Thoracic aorta (tissue), 2 donors: ENCODE results near the gene TCF7. TPM values are rescaled to one million over a fixed set of nuclear protein-coding genes. Genes with fewer than 3 reads are reported as not detected.

Source experiments
- ATAC-seq: fragments of 150-250 bp; one replicate; pipeline ENCODE4 v1.8.0; 2017; ENCODE audit warnings: low read depth; ENCODE audit not compliant: insufficient number of reproducible peaks, low FRiP score
- DNase-seq: peaks from one replicate; pipeline ENCODE4 v3.0.0-alpha.2; 2020; ENCODE audit warnings: low spot score
- H3K27ac ChIP-seq, 2 donors: fragments of 200-600 bp; sonication (generic); 1 replicate in 1 of 2; 2 replicates in 1 of 2; pipeline ENCODE4 v1.5.1; 2016; ENCODE audit warnings: mild to moderate bottlenecking in 2 of 2, moderate library complexity in 2 of 2
- H3K27me3 ChIP-seq: fragments of 200-600 bp; sonication (generic); replicated peaks from 2 replicates; pipeline ENCODE4 v1.6.0; 2016; ENCODE audit warnings: mild to moderate bottlenecking; ENCODE audit not compliant: insufficient read depth
- H3K36me3 ChIP-seq: fragments of 200-600 bp; sonication (generic); one replicate; pipeline ENCODE4 v1.5.1; 2016
- H3K4me1 ChIP-seq, 2 donors: fragments of 200-600 bp; sonication (generic); 1 replicate in 1 of 2; 2 replicates in 1 of 2; pipeline versions ENCODE4 v1.5.1 to v1.6.0; 2016; ENCODE audit warnings: low read depth in 2 of 2, mild to moderate bottlenecking in 1 of 2; ENCODE audit not compliant: control insufficient read depth in 1 of 2
- H3K4me3 ChIP-seq: fragments of 200-600 bp; sonication (generic); 2 replicates; pipeline ENCODE4 v1.5.1; 2016; ENCODE audit warnings: mild to moderate bottlenecking
- H3K9me3 ChIP-seq: fragments of 200-600 bp; sonication (generic); 2 replicates; pipeline ENCODE4 v1.5.1; 2016
- CTCF ChIP-seq: fragments of 200-600 bp; sonication (generic); IDR thresholded peaks from one replicate; pipeline ENCODE4 v1.5.1; 2019; ENCODE audit warnings: antibody characterized with exemption
- total RNA-seq, 2 donors: library from RNA; depleted of rRNA; stranded (reverse); fragments of >200 nt; gene quantifications; one replicate each; pipeline versions ENCODE4 v1.1.0 to v1.2.3, GENCODE V29; 2016

The TCF7 gene
- total RNA-seq, 2 donors from 2014 or later: 0.54 to 2.1 TPM

- Histone ChIP-seq H3K4me1 (no peaks in the 10 kb centered on the region), H3K36me3 (peaks cover 18% of the 10 kb centered on the region), H3K9me3 (no peaks in the 10 kb centered on the region), H3K27me3 (no peaks in the 10 kb centered on the region), H3K27ac (no peak overlapping the region), H3K4me3 (no peak overlapping the region)
- DNase-seq (no peak), ATAC-seq (no peak)
- no peak for TF ChIP-seq CTCF
These were observed 28.3 kb downstream of the TCF7 start for GRCh38 chr5:134142806-134143205.

GRCh38 chr5:134143431-134143830 is 28.9 kb downstream of the TCF7 start:
- Histone ChIP-seq H3K9me3 (no peaks in the 10 kb centered on the region), H3K36me3 (peaks cover 18% of the 10 kb centered on the region), H3K27me3 (no peaks in the 10 kb centered on the region), H3K4me1 (no peaks in the 10 kb centered on the region), H3K4me3 (no peak overlapping the region), H3K27ac (no peak overlapping the region)
- DNase-seq: no peak
- no peak for TF ChIP-seq CTCF
- no peak for ATAC-seq

- H3K27me3 ChIP-seq: no peaks in the 10 kb centered on the region
- H3K9me3 ChIP-seq: no peaks in the 10 kb centered on the region
- peaks cover 20% of the 10 kb centered on the region for H3K36me3 ChIP-seq
- ATAC-seq (no peak), DNase-seq (no peak)
- H3K4me1 ChIP-seq: no peaks in the 10 kb centered on the region
- TF ChIP-seq CTCF: no peak
- H3K27ac ChIP-seq: no peak overlapping the region
- no peak overlapping the region for H3K4me3 ChIP-seq
These were observed 29.8 kb downstream of the TCF7 start for GRCh38 chr5:134143944-134144941.

- no peaks in the 10 kb centered on the region for H3K4me1 ChIP-seq
- no peaks in the 10 kb centered on the region for H3K9me3 ChIP-seq
- ATAC-seq: no peak
- H3K27me3 ChIP-seq: no peaks in the 10 kb centered on the region
- H3K36me3 ChIP-seq: peaks cover 27% of the 10 kb centered on the region
- no peak for TF ChIP-seq CTCF
- no peak overlapping the region for H3K27ac ChIP-seq
- DNase-seq: no peak
- H3K4me3 ChIP-seq: no peak overlapping the region
These were observed 30.7 kb downstream of the TCF7 start for GRCh38 chr5:134145041-134145757.
